ENCODE data around the gene LPP.

The LPP gene

DNA sequence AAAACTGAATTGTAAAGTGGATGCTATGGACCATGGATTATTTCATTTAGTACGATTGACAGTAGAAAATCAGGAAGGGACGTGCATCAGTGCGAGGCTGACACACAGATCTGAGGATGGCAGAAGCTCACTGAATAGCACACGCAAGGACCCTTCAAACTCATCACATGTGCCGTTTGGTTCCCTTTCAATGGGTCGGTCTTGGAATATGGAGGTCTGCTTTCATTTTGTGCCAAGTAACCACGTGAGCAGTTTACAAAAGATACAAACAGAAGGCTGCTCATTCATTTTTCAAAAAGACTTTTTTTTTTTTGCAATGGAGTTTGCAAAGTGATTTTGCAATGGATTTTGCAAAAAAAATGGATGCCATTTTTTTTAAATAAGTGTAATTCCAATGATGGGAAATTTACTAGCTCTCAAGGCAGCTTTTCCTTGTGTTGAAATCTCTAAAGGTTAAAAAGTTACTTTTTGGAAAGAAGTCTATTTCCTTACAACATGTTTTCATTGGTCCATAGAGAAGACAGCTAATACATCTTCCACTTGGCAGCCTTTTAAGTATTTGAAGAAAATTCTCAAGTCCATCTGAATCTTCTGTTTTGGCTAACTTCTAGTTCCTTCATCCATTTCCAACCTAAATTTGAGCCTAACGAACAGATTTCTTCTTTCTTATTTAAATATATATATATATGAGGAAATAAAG is 625.5 kb downstream of the LPP start:
- Histone ChIP-seq H3K36me3 (ENCODE audit: low read depth) (no peaks in the 10 kb centered on the region), H3K4me3 (ENCODE audit: severe bottlenecking) (no peak overlapping the region), H3K27me3 (ENCODE audit: insufficient read depth, poor library complexity, severe bottlenecking) (no peaks in the 10 kb centered on the region), H3K27ac (ENCODE audit: poor library complexity, severe bottlenecking) (no peak overlapping the region), H3K9me3 (ENCODE audit: severe bottlenecking) (no peaks in the 10 kb centered on the region), H3K4me1 (ENCODE audit: insufficient read depth, poor library complexity, severe bottlenecking) (peaks cover 6% of the 10 kb centered on the region)
- ATAC-seq (ENCODE audit: low read depth) (no peak), DNase-seq (ENCODE audit: low spot score) (no peak)
- TF ChIP-seq, protein P1, sequence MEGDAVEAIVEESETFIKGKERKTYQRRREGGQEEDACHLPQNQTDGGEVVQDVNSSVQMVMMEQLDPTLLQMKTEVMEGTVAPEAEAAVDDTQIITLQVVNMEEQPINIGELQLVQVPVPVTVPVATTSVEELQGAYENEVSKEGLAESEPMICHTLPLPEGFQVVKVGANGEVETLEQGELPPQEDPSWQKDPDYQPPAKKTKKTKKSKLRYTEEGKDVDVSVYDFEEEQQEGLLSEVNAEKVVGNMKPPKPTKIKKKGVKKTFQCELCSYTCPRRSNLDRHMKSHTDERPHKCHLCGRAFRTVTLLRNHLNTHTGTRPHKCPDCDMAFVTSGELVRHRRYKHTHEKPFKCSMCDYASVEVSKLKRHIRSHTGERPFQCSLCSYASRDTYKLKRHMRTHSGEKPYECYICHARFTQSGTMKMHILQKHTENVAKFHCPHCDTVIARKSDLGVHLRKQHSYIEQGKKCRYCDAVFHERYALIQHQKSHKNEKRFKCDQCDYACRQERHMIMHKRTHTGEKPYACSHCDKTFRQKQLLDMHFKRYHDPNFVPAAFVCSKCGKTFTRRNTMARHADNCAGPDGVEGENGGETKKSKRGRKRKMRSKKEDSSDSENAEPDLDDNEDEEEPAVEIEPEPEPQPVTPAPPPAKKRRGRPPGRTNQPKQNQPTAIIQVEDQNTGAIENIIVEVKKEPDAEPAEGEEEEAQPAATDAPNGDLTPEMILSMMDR (IDR thresholded peaks at IDR 0.05; ENCODE audit: poor library complexity, severe bottlenecking), result no peak

DNA sequence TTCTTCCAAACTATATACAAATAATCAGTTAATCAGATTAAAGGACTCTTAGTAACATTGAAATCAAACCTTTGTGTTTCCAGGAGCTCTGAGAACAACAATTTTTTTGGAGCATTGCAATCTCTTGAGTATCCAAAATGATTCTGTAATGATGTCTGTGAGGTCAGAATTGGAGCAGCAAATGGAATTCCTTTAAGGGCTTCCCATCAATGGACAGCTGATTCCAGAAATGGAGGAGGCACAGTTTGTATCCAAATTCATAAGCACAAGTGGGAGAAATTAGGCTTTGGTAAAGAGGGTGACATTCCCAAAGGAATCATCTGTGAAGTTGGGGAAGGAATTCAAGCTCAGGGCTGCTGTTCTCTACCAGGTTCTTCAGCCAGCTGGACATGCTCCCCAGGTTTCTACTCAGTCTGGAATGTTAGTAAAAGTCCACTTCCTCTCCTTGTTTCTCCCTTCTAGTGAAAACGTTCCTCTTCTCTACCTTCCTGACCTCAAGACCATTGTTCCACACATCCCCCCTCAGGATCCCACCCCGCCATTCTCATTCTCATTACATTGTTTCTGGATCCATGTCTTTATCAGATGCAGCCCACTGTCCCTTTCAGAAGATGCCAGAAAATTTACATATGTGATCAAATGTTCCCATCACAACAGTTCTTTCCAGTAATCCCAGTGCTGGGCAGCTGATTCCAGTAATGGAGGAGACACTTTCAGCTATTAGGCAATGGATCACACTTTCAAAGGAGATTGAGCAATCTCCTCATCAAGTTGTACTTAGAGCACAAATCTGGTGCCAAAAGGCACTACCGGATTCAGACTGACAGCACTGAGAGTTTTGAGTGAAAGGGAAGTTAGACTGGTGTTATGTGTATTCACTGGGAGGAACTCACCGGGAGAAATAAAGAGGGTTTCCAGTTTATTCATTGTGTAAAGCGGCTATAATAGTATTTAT is 626.5 kb downstream of the LPP start:
- Histone ChIP-seq H3K27ac (ENCODE audit: poor library complexity, severe bottlenecking) (no peak overlapping the region), H3K4me1 (ENCODE audit: insufficient read depth, poor library complexity, severe bottlenecking) (peaks cover 6% of the 10 kb centered on the region), H3K4me3 (ENCODE audit: severe bottlenecking) (no peak overlapping the region), H3K9me3 (ENCODE audit: severe bottlenecking) (no peaks in the 10 kb centered on the region), H3K27me3 (ENCODE audit: insufficient read depth, poor library complexity, severe bottlenecking) (no peaks in the 10 kb centered on the region), H3K36me3 (ENCODE audit: low read depth) (no peaks in the 10 kb centered on the region)
- TF ChIP-seq, protein P1 (IDR thresholded peaks at IDR 0.05; ENCODE audit: poor library complexity, severe bottlenecking), result no peak
- no peak for ATAC-seq (ENCODE audit: low read depth)
- no peak for DNase-seq (ENCODE audit: low spot score)

DNA sequence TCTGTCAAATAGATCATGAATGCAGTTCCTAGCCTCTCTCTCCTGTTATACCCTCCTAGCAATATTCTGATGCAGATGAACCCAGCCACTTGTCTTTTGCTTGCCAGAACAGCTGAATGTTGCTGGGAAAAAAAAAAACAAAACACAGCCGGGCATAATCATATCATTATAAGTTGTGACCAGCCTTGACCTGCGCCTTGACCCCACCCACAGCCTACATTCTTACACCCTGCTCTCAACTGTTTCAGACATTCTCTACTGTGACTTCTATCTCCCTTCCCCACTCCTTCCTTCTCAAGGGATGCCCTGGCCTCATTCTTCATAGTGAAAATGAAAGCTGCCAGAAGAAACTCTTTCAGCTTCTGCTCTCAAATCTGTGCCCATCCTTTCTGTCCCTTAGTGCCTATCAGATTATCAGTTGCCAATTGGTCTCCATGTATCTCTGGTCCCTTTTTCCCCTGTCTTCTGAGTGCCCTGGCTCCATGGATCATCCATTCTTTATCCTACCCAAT is 628.7 kb downstream of the LPP start:
- H3K27ac ChIP-seq (ENCODE audit: poor library complexity, severe bottlenecking), result no peak overlapping the region

DNA sequence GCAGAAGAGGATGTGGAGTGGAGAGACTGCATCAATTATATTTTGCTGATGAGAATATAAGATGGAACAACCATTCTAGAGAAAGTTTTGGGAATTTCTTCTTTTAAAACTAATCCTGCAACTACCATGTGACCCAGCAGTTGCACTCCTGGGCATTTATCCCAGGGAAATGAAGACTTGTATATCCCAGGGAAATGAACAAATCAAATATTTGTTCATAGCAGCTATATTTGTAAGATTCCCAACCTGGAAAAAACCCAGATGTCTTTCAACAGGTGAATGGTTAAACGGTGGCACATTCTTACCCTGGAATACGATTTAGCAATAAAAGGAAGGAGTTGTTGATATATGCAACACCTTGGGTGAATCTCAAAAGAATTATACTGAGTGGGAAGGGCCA is 632.5 kb downstream of the LPP start:
- H3K9me3 ChIP-seq (ENCODE audit: severe bottlenecking), result no peaks in the 10 kb centered on the region
- H3K27ac ChIP-seq (ENCODE audit: poor library complexity, severe bottlenecking), result no peak overlapping the region
- no peak for ATAC-seq (ENCODE audit: low read depth)
- TF ChIP-seq, protein P1 (IDR thresholded peaks at IDR 0.05; ENCODE audit: poor library complexity, severe bottlenecking), result no peak
- H3K4me1 ChIP-seq (ENCODE audit: insufficient read depth, poor library complexity, severe bottlenecking), result peaks cover 9% of the 10 kb centered on the region
- no peak for DNase-seq (ENCODE audit: low spot score)
- H3K4me3 ChIP-seq (ENCODE audit: severe bottlenecking), result no peak overlapping the region
- no peaks in the 10 kb centered on the region for H3K36me3 ChIP-seq (ENCODE audit: low read depth)
- no peaks in the 10 kb centered on the region for H3K27me3 ChIP-seq (ENCODE audit: insufficient read depth, poor library complexity, severe bottlenecking)

More for the DNA sequence above, 628.7 kb downstream of the LPP start:
- H3K27me3 ChIP-seq (ENCODE audit: insufficient read depth, poor library complexity, severe bottlenecking), result no peaks in the 10 kb centered on the region
- ATAC-seq (ENCODE audit: low read depth) (no peak), DNase-seq (ENCODE audit: low spot score) (no peak)
- no peaks in the 10 kb centered on the region for H3K36me3 ChIP-seq (ENCODE audit: low read depth)
- H3K4me1 ChIP-seq (ENCODE audit: insufficient read depth, poor library complexity, severe bottlenecking), result no peaks in the 10 kb centered on the region
- H3K9me3 ChIP-seq (ENCODE audit: severe bottlenecking), result no peaks in the 10 kb centered on the region
- H3K4me3 ChIP-seq (ENCODE audit: severe bottlenecking), result no peak overlapping the region
- TF ChIP-seq, protein P1 (IDR thresholded peaks at IDR 0.05; ENCODE audit: poor library complexity, severe bottlenecking), result no peak
